Esophagus (tissue), 2 donors: Measurements from ENCODE around the gene CCDC107. TPM values are rescaled to one million over a fixed set of nuclear protein-coding genes. Genes with fewer than 3 reads are reported as not detected.

Experiments used
- H3K27ac ChIP-seq, 2 donors: one replicate each; pipeline ENCODE4 v1.5.1; 2013; ENCODE audit warnings: low read depth in 2 of 2, mild to moderate bottlenecking in 2 of 2, inconsistent platforms in 1 of 2, low read length in 1 of 2, moderate library complexity in 1 of 2
- H3K27me3 ChIP-seq, 2 donors: one replicate each; pipeline ENCODE4 v1.6.1; 2013; ENCODE audit warnings: low read length in 2 of 2, control low read depth in 1 of 2, mild to moderate bottlenecking in 1 of 2; ENCODE audit not compliant: insufficient read depth in 2 of 2, control insufficient read depth in 1 of 2
- H3K36me3 ChIP-seq, 2 donors: one replicate each; pipeline ENCODE4 v1.6.1; 2013; ENCODE audit warnings: low read length in 1 of 2; ENCODE audit not compliant: control insufficient read depth in 2 of 2, insufficient read depth in 2 of 2
- H3K4me1 ChIP-seq, 2 donors: one replicate each; pipeline ENCODE4 v1.6.1; 2013; ENCODE audit warnings: low read length in 1 of 2; ENCODE audit not compliant: control insufficient read depth in 2 of 2, insufficient read depth in 2 of 2
- H3K4me3 ChIP-seq, 2 donors: one replicate each; pipeline ENCODE4 v1.5.1; 2013; ENCODE audit warnings: low read length in 2 of 2, mild to moderate bottlenecking in 2 of 2, low read depth in 1 of 2, moderate library complexity in 1 of 2
- H3K9me3 ChIP-seq, 2 donors: one replicate each; pipeline ENCODE4 v1.6.1; 2013; ENCODE audit warnings: mild to moderate bottlenecking in 2 of 2, low read depth in 1 of 2, low read length in 1 of 2, moderate library complexity in 1 of 2; ENCODE audit not compliant: control insufficient read depth in 2 of 2, insufficient read depth in 1 of 2
- WGBS, 2 donors: extraction: QIAGEN DNeasy Blood & Tissue Kit; methylation state at CpG; one replicate each; pipeline ENCODE4 v1.1.7; 2013; 5-methylcytosine and 5-hydroxymethylcytosine counted together
- polyA plus RNA-seq, 2 donors: library from polyadenylated mRNA; stranded (reverse); fragments of 200-250 nt; gene quantifications; one replicate each; pipeline ENCODE4 v1.2.3, GENCODE V29; 2013
- donor health status: healthy with polysubstance abuse.
- donor health status: Bipolar disorder and iron deficiency.

The CCDC107 gene
- polyA plus RNA-seq, 2 donors = 17.3 to 21.1 TPM

- 76 to 85% methylated on average over 3 of the region's 3 CpGs for WGBS, 2 donors
- Histone ChIP-seq H3K4me1 (peaks cover 2 to 3% of the 10 kb centered on the region in 2 donors), H3K36me3 (peaks cover 18 to 29% of the 10 kb centered on the region in 2 donors)
Observed at GRCh38 chr9:35695943-35696401, 37.9 kb downstream of the CCDC107 start.

GRCh38 chr9:35696520-35697215, 38.6 kb downstream of the CCDC107 start:
- Histone ChIP-seq H3K4me1 (peaks cover 2 to 3% of the 10 kb centered on the region in 2 donors), H3K4me3 (no peak overlapping the region), H3K36me3 (peaks cover 20 to 32% of the 10 kb centered on the region in 2 donors), H3K27me3 (no peaks in the 10 kb centered on the region), H3K27ac (peak overlapping the region; percentile 53 to 75), H3K9me3 (no peaks in the 10 kb centered on the region)
- WGBS, 2 donors = 38 to 42% methylated on average over 9 of the region's 9 CpGs

More at GRCh38 chr9:35695943-35696401, 37.9 kb downstream of the CCDC107 start:
- peak overlapping the region; percentile 45 to 75 for H3K27ac ChIP-seq
- no peaks in the 10 kb centered on the region for H3K9me3 ChIP-seq
- no peaks in the 10 kb centered on the region for H3K27me3 ChIP-seq
- no peak overlapping the region for H3K4me3 ChIP-seq

GRCh38 chr9:35697486-35697885, 39.4 kb downstream of the CCDC107 start:
- H3K4me3 ChIP-seq = no peak overlapping the region
- no peaks in the 10 kb centered on the region for H3K9me3 ChIP-seq
- 62 to 66% methylated on average over 14 of the region's 14 CpGs for WGBS, 2 donors
- peak overlapping the region; percentile 53 to 75 for H3K27ac ChIP-seq
- peaks cover 2 to 3% of the 10 kb centered on the region in 2 donors for H3K4me1 ChIP-seq
- H3K36me3 ChIP-seq = peaks cover 20 to 35% of the 10 kb centered on the region in 2 donors
- no peaks in the 10 kb centered on the region for H3K27me3 ChIP-seq

DNA sequence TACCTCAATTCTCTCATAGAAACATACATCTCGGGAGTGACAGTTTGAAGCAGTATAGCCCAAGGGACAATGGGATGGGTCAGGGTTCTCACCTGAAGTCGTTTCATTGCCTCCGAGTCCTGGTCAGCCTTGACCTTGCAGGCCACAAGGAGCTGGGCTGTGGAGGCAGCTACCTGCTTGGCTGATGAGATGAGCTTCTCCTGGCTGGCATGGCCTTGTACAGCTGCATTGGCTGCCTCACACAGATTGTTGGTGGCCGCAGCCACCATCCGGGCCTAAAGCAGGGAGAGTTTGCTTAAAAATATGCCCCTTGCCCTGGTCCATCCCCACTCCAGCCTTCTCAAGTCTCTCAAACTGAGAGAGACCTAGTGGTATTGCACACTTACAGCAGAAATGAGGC, 40.1 kb downstream of the CCDC107 start:
- peak overlapping the region in 1 of 2 donors; percentile 75 for H3K27ac ChIP-seq
- H3K4me3 ChIP-seq = no peak overlapping the region
- peaks cover 23 to 41% of the 10 kb centered on the region in 2 donors for H3K36me3 ChIP-seq
- H3K4me1 ChIP-seq = peaks cover 2 to 3% of the 10 kb centered on the region in 2 donors
- WGBS, 2 donors = 85% methylated on average over 5 of the region's 5 CpGs
- H3K9me3 ChIP-seq = no peaks in the 10 kb centered on the region
- H3K27me3 ChIP-seq = no peaks in the 10 kb centered on the region

DNA sequence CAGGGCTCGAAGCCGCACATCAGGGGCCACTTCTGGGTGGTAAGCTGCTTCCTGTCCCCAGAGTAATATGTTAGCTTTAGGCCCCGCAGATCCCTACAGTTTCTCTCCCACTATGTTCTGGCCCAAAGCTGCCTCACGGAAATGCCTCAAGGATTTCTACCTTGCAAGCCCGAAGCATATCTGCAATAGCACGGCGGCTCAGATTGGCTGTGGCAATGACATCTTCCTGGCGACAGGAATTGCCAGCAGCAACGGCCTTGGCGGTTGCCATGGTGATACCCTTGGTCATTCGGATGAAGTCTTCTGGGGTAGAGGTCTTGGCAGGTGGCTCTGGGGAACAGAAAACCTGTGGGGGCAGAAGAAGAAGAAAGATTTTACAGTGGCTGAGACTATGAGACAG, 41.9 kb downstream of the CCDC107 start:
- Histone ChIP-seq H3K4me3 (no peak overlapping the region), H3K27me3 (no peaks in the 10 kb centered on the region), H3K9me3 (no peaks in the 10 kb centered on the region), H3K4me1 (peaks cover 2 to 3% of the 10 kb centered on the region in 2 donors), H3K36me3 (peaks cover 40 to 59% of the 10 kb centered on the region in 2 donors), H3K27ac (peak overlapping the region in 1 of 2 donors; percentile 27)
- WGBS, 2 donors = 74 to 87% methylated on average over 11 of the region's 11 CpGs

DNA sequence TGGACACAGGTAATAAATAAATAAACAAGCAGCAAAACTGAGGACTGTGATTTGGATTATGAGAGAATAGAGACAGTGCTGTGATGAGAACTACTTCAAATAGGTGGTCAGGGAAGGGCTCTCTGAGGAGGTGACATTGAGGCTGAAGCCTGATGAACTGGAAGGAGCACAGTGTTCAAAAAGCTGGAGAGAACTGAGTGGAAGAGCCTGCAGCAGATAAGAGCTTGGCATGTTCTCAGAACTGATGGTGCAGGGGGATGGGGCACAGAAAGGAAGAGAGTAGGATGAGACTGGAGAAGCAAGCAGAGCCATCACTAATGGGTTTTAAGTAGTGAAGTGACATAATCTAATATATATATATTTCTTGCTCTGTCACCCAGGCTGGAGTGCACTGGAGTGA, 42.9 kb downstream of the CCDC107 start:
- peaks cover 49 to 68% of the 10 kb centered on the region in 2 donors for H3K36me3 ChIP-seq
- H3K27ac ChIP-seq = no peak overlapping the region

DNA sequence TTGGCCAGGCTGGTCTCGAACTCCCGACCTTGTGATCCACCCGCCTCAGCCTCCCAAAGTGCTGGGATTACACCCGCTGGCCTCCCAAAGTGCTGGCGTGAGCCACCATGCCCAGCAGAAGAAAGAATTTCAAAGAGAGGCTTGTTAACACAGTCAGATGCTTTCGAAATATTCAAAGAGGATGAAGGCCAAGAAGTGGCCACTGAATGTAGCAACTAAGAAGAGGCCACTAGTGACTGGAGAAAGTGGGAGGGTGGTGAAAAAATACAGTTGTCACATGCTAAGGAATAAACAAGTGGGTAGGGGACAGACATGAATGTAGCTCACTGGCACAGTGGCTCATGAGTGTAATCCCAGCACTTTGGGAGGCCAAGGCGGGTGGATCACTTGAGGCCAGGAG, 44.6 kb downstream of the CCDC107 start:
- Histone ChIP-seq H3K27ac (no peak overlapping the region), H3K4me3 (no peak overlapping the region), H3K36me3 (peaks cover 62 to 85% of the 10 kb centered on the region in 2 donors), H3K27me3 (no peaks in the 10 kb centered on the region), H3K4me1 (peaks cover 0 to 3% of the 10 kb centered on the region in 2 donors), H3K9me3 (no peaks in the 10 kb centered on the region)
- 96% methylated on average over 7 of the region's 7 CpGs for WGBS, 2 donors

More for the DNA sequence above, 42.9 kb downstream of the CCDC107 start:
- H3K9me3 ChIP-seq = no peaks in the 10 kb centered on the region
- no peak overlapping the region for H3K4me3 ChIP-seq
- peaks cover 2 to 3% of the 10 kb centered on the region in 2 donors for H3K4me1 ChIP-seq
- H3K27me3 ChIP-seq = no peaks in the 10 kb centered on the region

DNA sequence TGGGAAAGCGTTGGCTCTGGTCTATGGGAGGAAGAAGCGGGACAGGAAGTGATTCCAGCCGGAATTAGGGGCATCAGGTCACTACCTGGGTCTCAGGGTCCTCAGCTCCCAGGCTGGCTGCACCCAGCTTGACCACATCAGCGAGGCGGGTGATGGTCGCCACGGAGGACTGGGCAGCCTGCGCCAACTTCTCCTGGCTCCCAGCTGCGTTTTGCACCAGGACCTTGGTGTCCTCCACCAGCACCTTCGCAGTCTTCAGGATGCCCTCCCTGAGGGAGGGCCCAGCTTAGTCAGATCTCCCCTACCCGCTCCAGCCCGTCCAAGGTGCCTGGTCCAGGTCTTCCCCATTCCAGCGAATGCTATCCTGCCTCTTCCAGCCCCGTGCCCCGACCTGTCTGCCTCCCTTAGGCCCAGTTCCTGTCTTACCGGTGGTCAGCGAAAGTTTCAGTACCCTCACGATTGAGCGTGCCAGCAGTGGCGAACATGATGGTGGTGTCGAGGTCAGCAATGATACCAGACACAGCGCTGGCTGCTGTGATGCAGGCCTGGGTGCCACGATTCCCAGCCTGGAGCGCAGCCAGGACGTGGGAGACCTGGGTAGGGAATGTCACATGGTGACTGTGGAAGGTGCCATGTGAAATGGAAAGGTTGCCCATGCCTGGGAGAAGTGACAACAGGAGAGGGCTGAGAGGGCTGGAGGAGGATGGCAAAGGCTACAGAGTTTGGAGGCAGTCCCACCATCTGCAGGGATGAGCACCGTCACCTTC, 46.0 kb downstream of the CCDC107 start:
- H3K9me3 ChIP-seq = no peaks in the 10 kb centered on the region
- peaks cover 0 to 3% of the 10 kb centered on the region in 2 donors for H3K4me1 ChIP-seq
- H3K27me3 ChIP-seq = no peaks in the 10 kb centered on the region
- H3K36me3 ChIP-seq = peaks cover 51 to 79% of the 10 kb centered on the region in 2 donors
- H3K4me3 ChIP-seq = no peak overlapping the region
- 94 to 96% methylated on average over 26 of the region's 26 CpGs for WGBS, 2 donors
- no peak overlapping the region for H3K27ac ChIP-seq

DNA sequence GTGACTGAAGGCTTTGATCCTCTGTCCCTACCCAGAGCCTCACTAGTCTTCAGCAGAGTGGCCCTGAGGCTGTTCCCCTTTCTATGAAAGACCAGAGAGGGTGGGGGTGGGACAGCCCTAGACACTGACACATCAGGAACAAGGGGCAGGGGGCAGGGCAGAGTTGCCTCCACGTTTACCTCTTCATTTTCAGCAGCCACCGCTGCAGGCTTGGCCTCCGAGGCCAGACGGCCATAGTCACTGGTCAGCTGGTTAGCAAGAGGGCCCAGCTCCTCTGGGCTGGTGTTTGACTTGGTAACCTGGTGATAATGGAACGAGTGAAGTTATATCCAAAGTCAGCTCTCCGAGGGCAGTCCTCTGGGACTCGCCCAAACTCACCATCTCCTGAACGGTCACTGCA, 47.3 kb downstream of the CCDC107 start:
- no peak overlapping the region for H3K27ac ChIP-seq
- H3K4me3 ChIP-seq = no peak overlapping the region
- H3K4me1 ChIP-seq = no peaks in the 10 kb centered on the region
- no peaks in the 10 kb centered on the region for H3K27me3 ChIP-seq
- H3K9me3 ChIP-seq = no peaks in the 10 kb centered on the region
- WGBS, 2 donors = 74 to 77% methylated on average over 8 of the region's 8 CpGs
- H3K36me3 ChIP-seq = peaks cover 50 to 67% of the 10 kb centered on the region in 2 donors
